Measurements from ENCODE around the gene ZBTB40.

GRCh38 chr1:22471610-22472009 is 20.0 kb downstream of the ZBTB40 start:
- TF ChIP-seq, protein P1, sequence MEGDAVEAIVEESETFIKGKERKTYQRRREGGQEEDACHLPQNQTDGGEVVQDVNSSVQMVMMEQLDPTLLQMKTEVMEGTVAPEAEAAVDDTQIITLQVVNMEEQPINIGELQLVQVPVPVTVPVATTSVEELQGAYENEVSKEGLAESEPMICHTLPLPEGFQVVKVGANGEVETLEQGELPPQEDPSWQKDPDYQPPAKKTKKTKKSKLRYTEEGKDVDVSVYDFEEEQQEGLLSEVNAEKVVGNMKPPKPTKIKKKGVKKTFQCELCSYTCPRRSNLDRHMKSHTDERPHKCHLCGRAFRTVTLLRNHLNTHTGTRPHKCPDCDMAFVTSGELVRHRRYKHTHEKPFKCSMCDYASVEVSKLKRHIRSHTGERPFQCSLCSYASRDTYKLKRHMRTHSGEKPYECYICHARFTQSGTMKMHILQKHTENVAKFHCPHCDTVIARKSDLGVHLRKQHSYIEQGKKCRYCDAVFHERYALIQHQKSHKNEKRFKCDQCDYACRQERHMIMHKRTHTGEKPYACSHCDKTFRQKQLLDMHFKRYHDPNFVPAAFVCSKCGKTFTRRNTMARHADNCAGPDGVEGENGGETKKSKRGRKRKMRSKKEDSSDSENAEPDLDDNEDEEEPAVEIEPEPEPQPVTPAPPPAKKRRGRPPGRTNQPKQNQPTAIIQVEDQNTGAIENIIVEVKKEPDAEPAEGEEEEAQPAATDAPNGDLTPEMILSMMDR (IDR thresholded peaks at IDR 0.05; ENCODE audit: low read depth, low read length, missing input control) = no peak
- TF ChIP-seq ZBTB33 (IDR thresholded peaks at IDR 0.05) (no peak), RAD21 (IDR thresholded peaks at IDR 0.05) (no peak), HNF4A (conservative IDR thresholded peaks at IDR 0.05) (no peak)
- TF ChIP-seq, protein P2, sequence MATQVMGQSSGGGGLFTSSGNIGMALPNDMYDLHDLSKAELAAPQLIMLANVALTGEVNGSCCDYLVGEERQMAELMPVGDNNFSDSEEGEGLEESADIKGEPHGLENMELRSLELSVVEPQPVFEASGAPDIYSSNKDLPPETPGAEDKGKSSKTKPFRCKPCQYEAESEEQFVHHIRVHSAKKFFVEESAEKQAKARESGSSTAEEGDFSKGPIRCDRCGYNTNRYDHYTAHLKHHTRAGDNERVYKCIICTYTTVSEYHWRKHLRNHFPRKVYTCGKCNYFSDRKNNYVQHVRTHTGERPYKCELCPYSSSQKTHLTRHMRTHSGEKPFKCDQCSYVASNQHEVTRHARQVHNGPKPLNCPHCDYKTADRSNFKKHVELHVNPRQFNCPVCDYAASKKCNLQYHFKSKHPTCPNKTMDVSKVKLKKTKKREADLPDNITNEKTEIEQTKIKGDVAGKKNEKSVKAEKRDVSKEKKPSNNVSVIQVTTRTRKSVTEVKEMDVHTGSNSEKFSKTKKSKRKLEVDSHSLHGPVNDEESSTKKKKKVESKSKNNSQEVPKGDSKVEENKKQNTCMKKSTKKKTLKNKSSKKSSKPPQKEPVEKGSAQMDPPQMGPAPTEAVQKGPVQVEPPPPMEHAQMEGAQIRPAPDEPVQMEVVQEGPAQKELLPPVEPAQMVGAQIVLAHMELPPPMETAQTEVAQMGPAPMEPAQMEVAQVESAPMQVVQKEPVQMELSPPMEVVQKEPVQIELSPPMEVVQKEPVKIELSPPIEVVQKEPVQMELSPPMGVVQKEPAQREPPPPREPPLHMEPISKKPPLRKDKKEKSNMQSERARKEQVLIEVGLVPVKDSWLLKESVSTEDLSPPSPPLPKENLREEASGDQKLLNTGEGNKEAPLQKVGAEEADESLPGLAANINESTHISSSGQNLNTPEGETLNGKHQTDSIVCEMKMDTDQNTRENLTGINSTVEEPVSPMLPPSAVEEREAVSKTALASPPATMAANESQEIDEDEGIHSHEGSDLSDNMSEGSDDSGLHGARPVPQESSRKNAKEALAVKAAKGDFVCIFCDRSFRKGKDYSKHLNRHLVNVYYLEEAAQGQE (IDR thresholded peaks at IDR 0.05) = no peak
- TF ChIP-seq, protein P3, sequence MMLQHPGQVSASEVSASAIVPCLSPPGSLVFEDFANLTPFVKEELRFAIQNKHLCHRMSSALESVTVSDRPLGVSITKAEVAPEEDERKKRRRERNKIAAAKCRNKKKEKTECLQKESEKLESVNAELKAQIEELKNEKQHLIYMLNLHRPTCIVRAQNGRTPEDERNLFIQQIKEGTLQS (IDR thresholded peaks at IDR 0.05) = no peak
